Measurements from ENCODE around the gene LBX1. TPM values are rescaled to one million over a fixed set of nuclear protein-coding genes. Genes with fewer than 3 reads are reported as not detected.

The LBX1 gene
- total RNA-seq, 1 experiment from 2014 or later, result not detected

DNA sequence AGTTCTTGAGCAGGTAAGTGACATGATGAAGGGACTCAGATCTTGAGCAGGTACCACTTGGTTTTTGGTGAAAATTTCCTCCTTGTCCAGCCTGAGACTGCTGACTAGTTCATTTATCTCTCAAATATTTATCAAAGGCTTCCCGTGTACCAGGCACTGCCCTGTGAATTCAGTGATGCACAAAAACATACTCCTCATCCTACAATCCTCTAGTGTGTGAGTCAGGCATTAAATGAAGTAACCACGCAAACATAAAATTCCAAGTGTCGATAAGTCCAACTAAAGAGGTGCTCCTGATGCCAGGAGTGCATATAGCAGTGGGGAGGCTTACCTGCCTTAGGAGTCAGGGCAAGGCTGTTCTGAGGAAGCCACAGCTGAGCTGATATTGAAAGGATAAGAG, 41.5 kb upstream of the LBX1 start:
- intact Hi-C loops (cut with micrococcal nuclease; ENCODE audit: unreplicated experiment), result no loop called here
- H3K9me3 Mint-ChIP-seq (ENCODE audit: low read depth, unreplicated experiment), result no peaks in the 10 kb centered on the region
- no peaks in the 10 kb centered on the region for H3K4me1 Mint-ChIP-seq (ENCODE audit: low read depth, unreplicated experiment)
- no peak overlapping the region for H3K27ac Mint-ChIP-seq (ENCODE audit: unreplicated experiment)
- BruUV-seq (replicated peaks), result no TSS peak
- CTCF ChIA-PET, result interaction anchor here (0.6 to 1.4 kb wide), 2 partner anchors 20 to 56 kb away, joined by 4 to 5 read pairs; no protein-coding TSS in a partner anchor
- no peaks in the 10 kb centered on the region for H3K36me3 Mint-ChIP-seq (ENCODE audit: insufficient read depth, unreplicated experiment)
- DNase-seq, result no peak
- H3K27me3 Mint-ChIP-seq (ENCODE audit: unreplicated experiment), result peaks cover 52% of the 10 kb centered on the region
- TF ChIP-seq, protein P1, sequence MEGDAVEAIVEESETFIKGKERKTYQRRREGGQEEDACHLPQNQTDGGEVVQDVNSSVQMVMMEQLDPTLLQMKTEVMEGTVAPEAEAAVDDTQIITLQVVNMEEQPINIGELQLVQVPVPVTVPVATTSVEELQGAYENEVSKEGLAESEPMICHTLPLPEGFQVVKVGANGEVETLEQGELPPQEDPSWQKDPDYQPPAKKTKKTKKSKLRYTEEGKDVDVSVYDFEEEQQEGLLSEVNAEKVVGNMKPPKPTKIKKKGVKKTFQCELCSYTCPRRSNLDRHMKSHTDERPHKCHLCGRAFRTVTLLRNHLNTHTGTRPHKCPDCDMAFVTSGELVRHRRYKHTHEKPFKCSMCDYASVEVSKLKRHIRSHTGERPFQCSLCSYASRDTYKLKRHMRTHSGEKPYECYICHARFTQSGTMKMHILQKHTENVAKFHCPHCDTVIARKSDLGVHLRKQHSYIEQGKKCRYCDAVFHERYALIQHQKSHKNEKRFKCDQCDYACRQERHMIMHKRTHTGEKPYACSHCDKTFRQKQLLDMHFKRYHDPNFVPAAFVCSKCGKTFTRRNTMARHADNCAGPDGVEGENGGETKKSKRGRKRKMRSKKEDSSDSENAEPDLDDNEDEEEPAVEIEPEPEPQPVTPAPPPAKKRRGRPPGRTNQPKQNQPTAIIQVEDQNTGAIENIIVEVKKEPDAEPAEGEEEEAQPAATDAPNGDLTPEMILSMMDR (IDR thresholded peaks at IDR 0.05; ENCODE audit: unreplicated experiment), result no peak
- H3K4me3 Mint-ChIP-seq (ENCODE audit: low read depth, unreplicated experiment), result no peak overlapping the region

DNA sequence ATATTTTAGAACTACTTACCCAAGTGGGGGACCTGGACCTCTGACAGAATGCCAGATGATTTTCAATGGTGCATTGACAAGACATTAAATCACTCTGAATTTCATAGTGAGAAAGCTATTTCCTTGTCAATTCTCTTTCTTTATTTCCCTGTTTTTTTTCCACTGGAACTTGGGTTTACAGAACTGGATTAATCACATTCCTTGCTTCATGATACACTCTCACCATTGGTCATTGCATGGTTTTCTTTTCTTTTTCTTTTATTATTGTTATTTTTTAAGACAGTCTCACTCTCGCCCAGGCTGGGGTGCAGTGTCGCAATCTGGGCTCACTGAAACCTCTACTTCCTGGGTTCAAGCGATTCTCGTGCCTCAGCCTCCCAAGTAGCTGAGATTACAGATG, 38.5 kb upstream of the LBX1 start:
- Mint-ChIP-seq H3K27ac (ENCODE audit: unreplicated experiment) (no peak overlapping the region), H3K27me3 (ENCODE audit: unreplicated experiment) (peaks cover 44% of the 10 kb centered on the region), H3K4me1 (ENCODE audit: low read depth, unreplicated experiment) (no peaks in the 10 kb centered on the region), H3K36me3 (ENCODE audit: insufficient read depth, unreplicated experiment) (no peaks in the 10 kb centered on the region), H3K4me3 (ENCODE audit: low read depth, unreplicated experiment) (no peak overlapping the region), H3K9me3 (ENCODE audit: low read depth, unreplicated experiment) (no peaks in the 10 kb centered on the region)
- BruUV-seq (replicated peaks), result no TSS peak
- intact Hi-C loops (cut with micrococcal nuclease; ENCODE audit: unreplicated experiment), result no loop called here
- TF ChIP-seq, protein P1 (IDR thresholded peaks at IDR 0.05; ENCODE audit: unreplicated experiment), result no peak
- DNase-seq, result no peak
- CTCF ChIA-PET, result interaction anchor here (0.7 kb wide), 1 partner anchor 54 kb away, joined by 7 read pairs; no protein-coding TSS in a partner anchor

DNA sequence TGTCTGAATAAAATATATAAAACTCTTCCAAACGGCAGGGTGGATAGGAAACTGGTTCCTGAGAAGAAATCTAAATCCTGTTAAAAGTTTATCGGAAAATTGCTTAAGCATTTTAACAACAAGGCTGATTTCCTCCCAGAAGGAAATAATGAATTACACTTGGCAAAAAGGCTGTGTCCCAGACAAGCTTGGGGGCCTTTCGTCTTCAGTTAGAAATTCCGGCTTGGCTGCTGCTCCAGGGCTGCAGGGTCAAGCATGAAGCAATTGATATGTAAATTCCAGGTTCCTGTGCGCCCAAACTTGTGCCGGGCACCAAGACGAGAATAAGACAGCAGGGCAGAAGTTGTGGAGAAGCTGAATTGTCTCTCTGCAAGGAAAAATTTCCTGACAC, 38.0 kb upstream of the LBX1 start:
- no peaks in the 10 kb centered on the region for H3K9me3 Mint-ChIP-seq (ENCODE audit: low read depth, unreplicated experiment)
- H3K4me1 Mint-ChIP-seq (ENCODE audit: low read depth, unreplicated experiment), result no peaks in the 10 kb centered on the region
- no peak overlapping the region for H3K27ac Mint-ChIP-seq (ENCODE audit: unreplicated experiment)
- TF ChIP-seq, protein P1 (IDR thresholded peaks at IDR 0.05; ENCODE audit: unreplicated experiment), result no peak
- CTCF ChIA-PET, result interaction anchor here (0.7 kb wide), 1 partner anchor 54 kb away, joined by 7 read pairs; no protein-coding TSS in a partner anchor
- intact Hi-C loops (cut with micrococcal nuclease; ENCODE audit: unreplicated experiment), result no loop called here
- no peak for DNase-seq
- no TSS peak for BruUV-seq (replicated peaks)
- H3K27me3 Mint-ChIP-seq (ENCODE audit: unreplicated experiment), result peaks cover 44% of the 10 kb centered on the region
- H3K36me3 Mint-ChIP-seq (ENCODE audit: insufficient read depth, unreplicated experiment), result no peaks in the 10 kb centered on the region
- H3K4me3 Mint-ChIP-seq (ENCODE audit: low read depth, unreplicated experiment), result no peak overlapping the region

DNA sequence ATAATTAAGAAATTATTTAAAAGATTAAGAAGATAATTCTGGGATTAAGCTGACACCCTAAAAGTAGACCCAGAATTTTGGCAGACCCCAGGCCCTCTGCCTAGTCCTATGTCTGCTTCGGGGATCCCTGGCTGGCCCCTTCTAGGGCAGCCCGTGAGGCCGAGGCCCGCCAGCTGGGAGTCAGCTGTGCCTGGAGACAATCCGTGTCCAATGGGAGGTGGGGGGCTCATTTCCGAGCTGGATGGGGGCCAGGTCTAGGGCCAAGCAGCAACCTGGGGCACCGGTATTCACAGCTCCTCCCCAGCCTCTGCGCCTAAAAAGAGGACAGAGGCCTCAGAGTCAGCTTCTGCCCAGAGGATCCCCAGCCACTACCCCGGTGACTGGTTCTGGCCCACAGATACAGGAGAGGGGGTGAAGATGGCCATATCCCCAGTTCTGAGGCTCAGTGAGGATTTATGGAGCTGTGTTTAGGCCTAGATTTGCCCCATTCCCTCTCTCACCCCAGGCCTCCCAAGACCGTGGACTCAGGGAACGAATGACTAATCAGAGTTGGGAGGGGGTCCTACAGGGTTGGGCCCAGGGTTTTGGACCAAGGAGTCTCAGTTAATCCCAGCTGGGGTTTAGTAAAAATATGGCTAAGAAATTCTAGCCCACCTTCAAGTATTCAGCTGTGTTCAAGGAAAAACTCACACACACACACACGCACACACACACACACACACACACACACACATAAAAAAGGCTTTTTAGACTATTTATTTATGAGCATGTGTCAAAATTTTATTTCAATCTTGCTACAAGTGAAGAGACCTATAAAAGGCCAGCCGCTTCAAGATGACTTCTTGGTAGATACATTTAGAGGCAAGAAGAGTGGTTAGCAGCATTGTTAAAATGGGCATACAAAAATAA, 37.4 kb upstream of the LBX1 start:
- intact Hi-C loops (cut with micrococcal nuclease; ENCODE audit: unreplicated experiment), result no loop called here
- TF ChIP-seq, protein P1 (IDR thresholded peaks at IDR 0.05; ENCODE audit: unreplicated experiment), result no peak
- Mint-ChIP-seq H3K9me3 (ENCODE audit: low read depth, unreplicated experiment) (no peaks in the 10 kb centered on the region), H3K27ac (ENCODE audit: unreplicated experiment) (no peak overlapping the region), H3K4me1 (ENCODE audit: low read depth, unreplicated experiment) (no peaks in the 10 kb centered on the region), H3K27me3 (ENCODE audit: unreplicated experiment) (peaks cover 44% of the 10 kb centered on the region), H3K36me3 (ENCODE audit: insufficient read depth, unreplicated experiment) (no peaks in the 10 kb centered on the region), H3K4me3 (ENCODE audit: low read depth, unreplicated experiment) (no peak overlapping the region)
- no peak for DNase-seq
- CTCF ChIA-PET, result interaction anchor here (0.7 kb wide), 1 partner anchor 26 kb away, joined by 3 read pairs; no protein-coding TSS in a partner anchor
- no TSS peak for BruUV-seq (replicated peaks)
